Measurements from ENCODE around the gene ZDHHC3.

DNA sequence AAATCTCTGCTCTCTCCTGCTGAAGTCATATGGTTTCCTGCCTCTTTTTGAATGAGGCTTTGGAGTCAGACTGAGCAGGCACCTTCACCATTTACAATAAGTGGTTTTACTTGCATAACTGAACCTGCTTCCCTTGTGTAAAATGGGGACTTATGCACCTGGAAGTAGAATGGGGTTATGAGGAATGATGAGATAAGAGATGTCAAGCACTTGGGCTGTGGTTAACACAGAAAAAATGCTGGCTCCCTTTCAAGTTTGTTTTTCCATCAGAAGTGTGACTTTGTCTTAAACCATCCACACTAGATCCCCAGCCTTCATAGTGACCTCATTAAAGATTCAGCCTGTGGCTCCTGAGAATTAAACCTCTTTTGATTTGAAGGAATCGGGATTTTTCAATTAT, 5.2 kb upstream of the ZDHHC3 start:
- TF ChIP-seq, protein P1, sequence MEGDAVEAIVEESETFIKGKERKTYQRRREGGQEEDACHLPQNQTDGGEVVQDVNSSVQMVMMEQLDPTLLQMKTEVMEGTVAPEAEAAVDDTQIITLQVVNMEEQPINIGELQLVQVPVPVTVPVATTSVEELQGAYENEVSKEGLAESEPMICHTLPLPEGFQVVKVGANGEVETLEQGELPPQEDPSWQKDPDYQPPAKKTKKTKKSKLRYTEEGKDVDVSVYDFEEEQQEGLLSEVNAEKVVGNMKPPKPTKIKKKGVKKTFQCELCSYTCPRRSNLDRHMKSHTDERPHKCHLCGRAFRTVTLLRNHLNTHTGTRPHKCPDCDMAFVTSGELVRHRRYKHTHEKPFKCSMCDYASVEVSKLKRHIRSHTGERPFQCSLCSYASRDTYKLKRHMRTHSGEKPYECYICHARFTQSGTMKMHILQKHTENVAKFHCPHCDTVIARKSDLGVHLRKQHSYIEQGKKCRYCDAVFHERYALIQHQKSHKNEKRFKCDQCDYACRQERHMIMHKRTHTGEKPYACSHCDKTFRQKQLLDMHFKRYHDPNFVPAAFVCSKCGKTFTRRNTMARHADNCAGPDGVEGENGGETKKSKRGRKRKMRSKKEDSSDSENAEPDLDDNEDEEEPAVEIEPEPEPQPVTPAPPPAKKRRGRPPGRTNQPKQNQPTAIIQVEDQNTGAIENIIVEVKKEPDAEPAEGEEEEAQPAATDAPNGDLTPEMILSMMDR (IDR thresholded peaks at IDR 0.05): no peak
- TF ChIP-seq POLR2A (IDR thresholded peaks at IDR 0.05) (no peak), POLR2AphosphoS5 (IDR thresholded peaks at IDR 0.05) (peak in 1 of 2 donors; percentile 33)
